Mucosa of descending colon (tissue), 3 donors: ENCODE measurements around the gene ATP1A3. TPM values are rescaled to one million over a fixed set of nuclear protein-coding genes. Genes with fewer than 3 reads are reported as not detected.

Experiments
- ATAC-seq: fragments of 200-7000 bp; cut with Tn5 transposase; one replicate; pipeline ENCODE4 v1.9.1; 2020; ENCODE audit warnings: mild to moderate bottlenecking, moderate library complexity
- DNase-seq, 3 donors: peaks; one replicate each; pipeline ENCODE4 v3.0.0-alpha.2; 2020
- H3K36me3 ChIP-seq: fragments of 200-600 bp; one replicate; pipeline ENCODE4 v1.8.0; 2021; ENCODE audit warnings: low read depth, mild to moderate bottlenecking
- H3K4me1 ChIP-seq: fragments of 200-600 bp; one replicate; pipeline ENCODE4 v1.8.0; 2021; ENCODE audit warnings: low read depth, mild to moderate bottlenecking
- H3K4me3 ChIP-seq: fragments of 200-600 bp; one replicate; pipeline ENCODE4 v1.8.0; 2021; ENCODE audit warnings: mild to moderate bottlenecking
- H3K9me3 ChIP-seq: fragments of 200-600 bp; one replicate; pipeline ENCODE4 v1.8.0; 2021; ENCODE audit warnings: mild to moderate bottlenecking
- intact Hi-C, 2 donors: fragments of 100-400 bp; cut with DNase I in 1 of 2; cut with micrococcal nuclease in 1 of 2; formaldehyde crosslinking; loops; one replicate each; pipeline versions ENCODE4 v1.11.0 to v1.11.1; 2022; cut with DNase I, micrococcal nuclease
- total RNA-seq, 3 donors: library from RNA; stranded (reverse); fragmentation: NEBNext Ultra II Directional in 2 of 3; extraction: Animal tissue kit (Norgen Biotek cat#: 25700) in 2 of 3; gene quantifications; one replicate each; pipeline versions ENCODE4 v1.2.1 to v1.2.4, GENCODE V29; 2021 to 2023
- TF ChIP-seq, protein P1 (sequence below): fragments of 200-600 bp; IDR thresholded peaks from one replicate; pipeline ENCODE4 v1.8.0; 2022; ENCODE audit warnings: antibody characterized with exemption, mild to moderate bottlenecking
- donor health status: DM: no; HTN: no; CAD: no; lungs with moderate emphysema.
- donor health status: DM: no; HTN: no; CAD: no.
- donor health status: DM: no; HTN: yes; CAD: no.

ATP1A3 gene
- total RNA-seq, 3 donors from 2014 or later: 8.3 TPM; not detected in 2

DNA sequence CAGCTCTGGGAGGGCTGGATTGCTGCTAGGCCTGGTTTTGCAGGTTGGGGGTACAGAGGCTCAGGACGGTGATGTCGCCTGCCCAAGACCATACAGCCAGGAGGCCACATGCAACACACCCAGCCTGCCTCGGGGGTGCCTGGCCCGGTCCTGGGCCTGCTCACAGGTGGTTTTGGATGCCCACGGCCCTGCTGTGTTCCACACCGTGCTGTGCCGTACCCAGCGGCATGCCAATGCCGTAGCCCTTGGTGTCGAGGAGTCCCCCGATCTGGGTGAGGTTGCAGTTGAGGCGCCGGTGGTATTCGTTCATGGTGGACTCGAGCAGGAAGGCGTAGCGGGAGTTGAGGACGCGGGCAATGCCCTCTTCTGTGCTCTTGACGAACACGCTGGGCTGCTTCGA lies 11.5 kb upstream of the ATP1A3 start:
- intact Hi-C loops: no loop called here
- TF ChIP-seq, protein P1, sequence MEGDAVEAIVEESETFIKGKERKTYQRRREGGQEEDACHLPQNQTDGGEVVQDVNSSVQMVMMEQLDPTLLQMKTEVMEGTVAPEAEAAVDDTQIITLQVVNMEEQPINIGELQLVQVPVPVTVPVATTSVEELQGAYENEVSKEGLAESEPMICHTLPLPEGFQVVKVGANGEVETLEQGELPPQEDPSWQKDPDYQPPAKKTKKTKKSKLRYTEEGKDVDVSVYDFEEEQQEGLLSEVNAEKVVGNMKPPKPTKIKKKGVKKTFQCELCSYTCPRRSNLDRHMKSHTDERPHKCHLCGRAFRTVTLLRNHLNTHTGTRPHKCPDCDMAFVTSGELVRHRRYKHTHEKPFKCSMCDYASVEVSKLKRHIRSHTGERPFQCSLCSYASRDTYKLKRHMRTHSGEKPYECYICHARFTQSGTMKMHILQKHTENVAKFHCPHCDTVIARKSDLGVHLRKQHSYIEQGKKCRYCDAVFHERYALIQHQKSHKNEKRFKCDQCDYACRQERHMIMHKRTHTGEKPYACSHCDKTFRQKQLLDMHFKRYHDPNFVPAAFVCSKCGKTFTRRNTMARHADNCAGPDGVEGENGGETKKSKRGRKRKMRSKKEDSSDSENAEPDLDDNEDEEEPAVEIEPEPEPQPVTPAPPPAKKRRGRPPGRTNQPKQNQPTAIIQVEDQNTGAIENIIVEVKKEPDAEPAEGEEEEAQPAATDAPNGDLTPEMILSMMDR: no peak
- no peak for ATAC-seq
- H3K9me3 ChIP-seq: no peaks in the 10 kb centered on the region
- no peaks in the 10 kb centered on the region for H3K36me3 ChIP-seq
- no peak overlapping the region for H3K4me3 ChIP-seq
- H3K4me1 ChIP-seq: no peaks in the 10 kb centered on the region
- no peak for DNase-seq

DNA sequence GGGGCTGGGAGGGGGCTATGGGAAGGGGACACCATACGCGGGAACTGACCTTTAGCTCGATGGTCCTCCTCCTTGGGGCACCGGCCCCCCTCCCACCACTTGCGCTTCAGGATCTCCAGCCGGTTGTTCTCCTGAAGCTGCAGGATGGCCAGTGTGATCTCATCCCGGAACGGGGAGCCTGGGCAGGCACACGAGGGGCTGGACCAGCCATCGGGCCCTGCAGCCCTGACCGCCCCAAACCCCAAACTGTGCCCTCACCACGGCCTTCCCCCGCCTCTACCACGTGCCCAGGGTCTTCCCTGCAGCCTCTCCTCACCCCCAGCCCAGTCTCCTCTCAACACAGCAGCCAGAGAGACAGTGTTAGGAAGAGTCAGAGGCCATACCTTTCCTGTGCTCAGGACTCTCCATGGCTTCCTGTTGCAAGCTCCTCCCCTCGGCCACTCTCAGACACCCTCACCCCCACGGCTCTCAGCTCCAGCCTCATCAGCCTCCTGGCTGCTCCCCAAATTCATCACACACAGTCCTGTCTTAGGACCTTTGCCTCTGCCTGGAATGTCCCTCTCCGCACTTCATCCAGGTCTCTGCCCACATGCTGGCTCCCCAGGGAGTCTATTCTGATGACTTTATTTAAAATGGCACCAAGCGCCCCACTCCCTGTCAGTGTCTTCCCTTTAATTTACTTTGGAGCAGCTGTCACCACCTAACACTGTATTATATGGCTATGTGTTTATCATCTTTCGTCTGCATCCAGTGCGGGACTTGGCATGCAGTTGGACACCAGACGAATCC lies 9.7 kb upstream of the ATP1A3 start:
- intact Hi-C loops: no loop called here
- no peaks in the 10 kb centered on the region for H3K4me1 ChIP-seq
- ATAC-seq (no peak), DNase-seq (no peak)
- no peak overlapping the region for H3K4me3 ChIP-seq
- no peaks in the 10 kb centered on the region for H3K36me3 ChIP-seq
- no peaks in the 10 kb centered on the region for H3K9me3 ChIP-seq
- TF ChIP-seq, protein P1: no peak

DNA sequence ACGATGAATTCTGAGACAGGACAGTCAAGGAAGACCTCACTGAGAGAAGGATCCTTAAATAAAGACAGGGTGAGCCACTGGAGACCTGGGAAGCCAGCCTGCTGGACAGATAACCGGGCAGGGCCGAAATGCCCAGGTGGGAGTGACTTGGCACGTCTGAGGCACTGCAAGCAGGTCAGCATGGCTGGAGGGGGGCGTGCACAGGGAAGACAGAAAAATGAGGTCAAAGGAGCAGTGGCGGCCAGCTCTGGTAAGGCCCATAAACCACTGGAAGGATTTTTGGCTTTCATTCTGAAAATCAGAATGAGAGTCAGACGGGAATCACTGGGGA lies 5.8 kb upstream of the ATP1A3 start:
- no peaks in the 10 kb centered on the region for H3K4me1 ChIP-seq
- TF ChIP-seq, protein P1: no peak
- no peak overlapping the region for H3K4me3 ChIP-seq
- ATAC-seq (no peak), DNase-seq (peak in 1 of 3 donors; percentile 27)
- H3K9me3 ChIP-seq: no peaks in the 10 kb centered on the region
- intact Hi-C loops: no loop called here
- no peaks in the 10 kb centered on the region for H3K36me3 ChIP-seq

DNA sequence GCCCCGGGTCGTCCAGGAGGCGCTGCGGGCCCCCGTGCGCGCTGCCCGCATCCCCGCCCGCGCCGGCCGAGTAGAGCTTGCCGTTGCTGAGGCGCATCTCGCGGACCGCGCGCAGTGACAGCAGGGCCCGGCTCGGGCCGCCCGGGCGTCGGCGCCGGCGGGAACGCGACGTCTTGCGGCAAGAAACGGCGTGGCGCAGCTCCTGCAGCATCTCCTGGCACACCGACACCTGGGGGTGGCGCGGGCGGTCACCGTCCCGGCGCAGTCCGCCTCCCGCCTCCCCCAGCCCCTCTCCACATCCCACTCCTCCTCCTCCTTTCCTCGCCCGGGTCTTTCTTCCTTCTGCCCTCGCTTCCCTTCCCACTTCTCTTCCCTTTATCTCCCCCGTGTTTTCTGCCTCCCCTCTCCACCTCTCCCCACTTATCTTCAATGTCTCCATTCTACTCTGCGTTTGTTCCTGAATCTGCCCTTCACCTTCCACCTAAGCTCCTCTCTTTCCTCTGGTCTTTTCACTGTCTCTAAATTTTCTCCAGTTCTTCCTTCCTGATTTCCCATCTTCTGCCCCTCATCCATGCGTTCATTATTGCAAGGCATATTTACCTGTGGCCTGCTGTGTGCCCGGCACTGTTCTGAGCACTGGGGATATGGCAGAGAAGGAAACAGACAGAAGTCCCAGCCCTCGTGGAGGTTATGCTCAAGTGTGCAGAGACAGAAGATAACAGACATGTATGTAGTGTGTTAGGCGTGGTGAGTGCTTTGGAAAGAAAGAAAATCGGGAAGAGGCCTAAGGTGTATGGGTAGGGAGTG lies 5.2 kb upstream of the ATP1A3 start:
- H3K4me1 ChIP-seq: no peaks in the 10 kb centered on the region
- H3K9me3 ChIP-seq: no peaks in the 10 kb centered on the region
- intact Hi-C loops: no loop called here
- DNase-seq (peak in 1 of 3 donors; percentile 15), ATAC-seq (no peak)
- TF ChIP-seq, protein P1: no peak
- no peaks in the 10 kb centered on the region for H3K36me3 ChIP-seq
- H3K4me3 ChIP-seq: no peak overlapping the region

DNA sequence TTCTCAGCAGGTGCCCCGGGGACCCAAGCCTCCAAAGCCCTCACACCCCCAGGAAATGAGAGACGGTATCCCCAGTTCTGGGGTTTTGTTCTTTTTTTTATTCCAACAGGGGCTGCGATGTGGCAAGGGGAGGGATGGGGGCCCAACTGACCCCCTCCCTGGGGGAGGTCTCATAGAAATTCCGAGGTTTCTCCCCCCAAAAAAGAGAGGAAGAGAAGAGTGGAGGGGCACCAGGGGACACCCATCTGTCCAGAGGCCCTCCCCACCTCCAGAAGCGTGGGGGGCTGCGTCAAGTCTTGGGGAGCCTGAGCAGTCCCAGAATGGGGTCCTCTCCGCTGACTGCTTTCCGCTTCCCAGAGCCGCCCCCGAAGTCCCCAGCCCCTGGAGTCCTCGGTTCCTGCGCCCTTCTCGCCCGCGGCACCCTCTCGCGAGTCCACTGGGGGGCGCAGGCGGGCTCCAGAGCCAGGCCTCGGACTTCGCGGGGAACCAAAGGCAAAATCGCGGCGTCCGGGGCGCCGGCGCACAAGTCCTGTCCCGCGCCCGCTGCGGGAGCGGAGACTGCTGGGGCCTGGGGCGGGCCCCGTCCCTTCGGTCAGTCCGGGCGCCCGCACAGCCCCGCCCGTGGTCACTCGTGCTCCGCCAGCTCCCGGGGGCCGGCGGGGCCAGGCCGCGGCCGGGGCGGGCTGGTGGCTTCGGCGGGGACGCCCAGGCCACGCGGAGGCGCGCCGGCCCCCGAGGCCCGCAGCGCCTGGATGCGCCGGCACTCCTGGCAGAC lies 4.4 kb upstream of the ATP1A3 start:
- no peak overlapping the region for H3K4me3 ChIP-seq
- DNase-seq (peak; percentile 29 to 52 (median 46)), ATAC-seq (peak; percentile 27)
- peaks cover 6% of the 10 kb centered on the region for H3K4me1 ChIP-seq
- TF ChIP-seq, protein P1: peak; percentile 48
- no peaks in the 10 kb centered on the region for H3K36me3 ChIP-seq
- intact Hi-C loops: no loop called here
- H3K9me3 ChIP-seq: no peaks in the 10 kb centered on the region
